Measurements from ENCODE around the gene TDRD10. TPM values are rescaled to one million over a fixed set of nuclear protein-coding genes. Genes with fewer than 3 reads are reported as not detected.

TDRD10 gene
- total RNA-seq, 1 donor from 2014 or later = 4.6 TPM

DNA sequence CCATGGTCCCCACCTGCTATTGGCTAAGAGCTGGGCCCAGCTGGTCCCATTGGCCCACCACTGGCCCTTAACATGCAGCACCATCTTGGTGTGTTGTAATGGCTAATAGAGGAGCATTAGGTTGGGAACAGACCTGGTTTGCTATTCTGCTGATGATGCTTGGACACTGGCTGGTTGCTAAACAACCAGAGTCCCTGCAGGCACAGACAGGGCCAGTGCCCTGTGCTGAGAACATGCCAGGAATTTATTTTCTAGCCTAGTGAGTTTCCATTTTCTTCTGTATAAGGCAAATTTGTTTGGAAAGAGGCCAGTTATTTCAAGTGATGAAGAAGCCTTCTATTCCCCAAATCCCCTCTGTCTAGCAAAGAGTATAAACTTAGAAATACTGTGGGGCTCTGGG, 42.9 kb upstream of the TDRD10 start:
- TF ChIP-seq CTCF (IDR thresholded peaks at IDR 0.05) = no peak
- intact Hi-C loops (cut with DNase I) = no loop called here
- Histone ChIP-seq H3K27ac (no peak overlapping the region), H3K4me1 (peaks cover 0 to 2% of the 10 kb centered on the region in 2 donors), H3K27me3 (no peaks in the 10 kb centered on the region), H3K4me3 (no peak overlapping the region), H3K36me3 (peaks cover 4 to 8% of the 10 kb centered on the region in 2 donors), H3K9me3 (no peaks in the 10 kb centered on the region)
- no peak for DNase-seq (ENCODE audit: low spot score in 2 of 2)

GRCh38 chr1:154460695-154461260, 41.2 kb upstream of the TDRD10 start:
- Histone ChIP-seq H3K4me1 (peaks cover 0 to 2% of the 10 kb centered on the region in 2 donors), H3K27ac (no peak overlapping the region), H3K9me3 (no peaks in the 10 kb centered on the region), H3K36me3 (peaks cover 7 to 12% of the 10 kb centered on the region in 2 donors), H3K27me3 (no peaks in the 10 kb centered on the region), H3K4me3 (no peak overlapping the region)
- no peak for DNase-seq (ENCODE audit: low spot score in 2 of 2)
- TF ChIP-seq CTCF (IDR thresholded peaks at IDR 0.05) = no peak
- intact Hi-C loops (cut with DNase I) = no loop called here

DNA sequence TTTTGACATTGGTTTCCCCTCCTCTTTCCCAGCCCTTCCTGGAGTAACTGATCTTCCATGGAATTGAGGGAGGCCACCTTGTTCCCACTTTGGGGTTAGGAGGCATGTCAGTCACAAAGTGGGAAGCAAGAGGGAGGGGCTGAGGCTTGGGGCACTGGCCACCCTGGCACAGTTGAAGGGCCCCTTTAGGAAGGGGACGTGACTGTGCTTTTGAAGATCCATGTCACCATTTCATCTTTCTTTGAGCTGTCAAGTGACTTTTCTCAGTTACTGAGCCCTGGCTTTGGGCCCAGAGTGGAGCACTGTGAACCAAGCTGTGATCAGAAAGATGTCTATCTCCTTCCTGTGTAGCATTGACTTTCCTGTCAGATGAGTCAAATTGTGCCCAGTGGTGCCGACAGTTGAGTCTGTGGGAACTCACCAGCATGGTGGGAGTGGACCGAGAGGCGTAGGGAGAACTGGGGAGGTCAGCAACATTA, 38.5 kb upstream of the TDRD10 start:
- intact Hi-C loops (cut with DNase I) = no loop called here
- H3K27ac ChIP-seq = peak overlapping the region; percentile 22 to 27

DNA sequence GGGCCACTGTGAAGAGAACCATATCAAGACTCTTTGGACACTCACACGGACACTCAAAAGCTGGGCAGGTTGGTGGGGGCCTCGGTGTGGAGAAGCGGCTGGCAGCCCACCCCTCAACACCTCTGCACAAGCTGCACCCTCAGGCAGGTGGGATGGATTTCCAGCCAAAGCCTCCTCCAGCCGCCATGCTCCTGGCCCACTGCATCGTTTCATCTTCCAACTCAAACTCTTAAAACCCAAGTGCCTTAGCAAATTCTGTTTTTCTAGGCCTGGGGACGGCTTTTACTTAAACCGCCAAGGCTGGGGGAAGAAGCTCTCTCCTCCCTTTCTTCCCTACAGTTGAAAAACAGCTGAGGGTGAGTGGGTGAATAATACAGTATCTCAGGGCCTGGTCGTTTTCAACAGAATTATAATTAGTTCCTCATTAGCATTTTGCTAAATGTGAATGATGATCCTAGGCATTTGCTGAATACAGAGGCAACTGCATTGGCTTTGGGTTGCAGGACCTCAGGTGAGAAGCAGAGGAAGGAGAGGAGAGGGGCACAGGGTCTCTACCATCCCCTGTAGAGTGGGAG, 36.3 kb upstream of the TDRD10 start:
- Histone ChIP-seq H3K36me3 (peaks cover 7 to 16% of the 10 kb centered on the region in 2 donors), H3K27ac (no peak overlapping the region)
- intact Hi-C loops (cut with DNase I) = no loop called here

More for the DNA sequence above, 38.5 kb upstream of the TDRD10 start:
- DNase-seq (ENCODE audit: low spot score in 2 of 2) = no peak
- no peaks in the 10 kb centered on the region for H3K9me3 ChIP-seq
- H3K27me3 ChIP-seq = no peaks in the 10 kb centered on the region
- H3K36me3 ChIP-seq = peaks cover 7 to 17% of the 10 kb centered on the region in 2 donors
- H3K4me1 ChIP-seq = peaks cover 0 to 2% of the 10 kb centered on the region in 2 donors
- H3K4me3 ChIP-seq = no peak overlapping the region
- TF ChIP-seq CTCF (IDR thresholded peaks at IDR 0.05) = no peak

DNA sequence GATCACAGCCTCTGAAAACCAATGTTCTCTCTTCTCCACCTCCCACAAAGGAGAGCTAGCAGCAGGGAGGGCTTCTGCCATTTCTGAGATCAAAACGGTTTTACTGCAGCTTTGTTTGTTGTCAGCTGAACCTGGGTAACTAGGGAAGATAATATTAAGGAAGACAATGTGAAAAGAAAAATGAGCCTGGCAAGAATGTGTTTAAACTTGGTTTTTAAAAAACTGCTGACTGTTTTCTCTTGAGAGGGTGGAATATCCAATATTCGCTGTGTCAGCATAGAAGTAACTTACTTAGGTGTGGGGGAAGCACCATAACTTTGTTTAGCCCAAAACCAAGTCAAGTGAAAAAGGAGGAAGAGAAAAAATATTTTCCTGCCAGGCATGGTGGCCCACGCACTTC, 35.8 kb upstream of the TDRD10 start:
- Histone ChIP-seq H3K9me3 (no peaks in the 10 kb centered on the region), H3K27me3 (no peaks in the 10 kb centered on the region), H3K4me3 (no peak overlapping the region), H3K27ac (no peak overlapping the region), H3K4me1 (peaks cover 0 to 2% of the 10 kb centered on the region in 2 donors), H3K36me3 (peaks cover 7 to 16% of the 10 kb centered on the region in 2 donors)
- no peak for DNase-seq (ENCODE audit: low spot score in 2 of 2)
- no peak for TF ChIP-seq CTCF (IDR thresholded peaks at IDR 0.05)
- intact Hi-C loops (cut with DNase I) = no loop called here

More for the DNA sequence above, 36.3 kb upstream of the TDRD10 start:
- H3K9me3 ChIP-seq = no peaks in the 10 kb centered on the region
- H3K4me1 ChIP-seq = peaks cover 0 to 2% of the 10 kb centered on the region in 2 donors
- H3K27me3 ChIP-seq = no peaks in the 10 kb centered on the region
- H3K4me3 ChIP-seq = no peak overlapping the region
- TF ChIP-seq CTCF (IDR thresholded peaks at IDR 0.05) = no peak
- no peak for DNase-seq (ENCODE audit: low spot score in 2 of 2)

All from ascending aorta (tissue), 2 donors.